ENCODE results near the gene SLC25A26. TPM values are rescaled to one million over a fixed set of nuclear protein-coding genes. Genes with fewer than 3 reads are reported as not detected.

Gene SLC25A26
- total RNA-seq, 1 donor from 2014 or later, result 41.2 TPM

DNA sequence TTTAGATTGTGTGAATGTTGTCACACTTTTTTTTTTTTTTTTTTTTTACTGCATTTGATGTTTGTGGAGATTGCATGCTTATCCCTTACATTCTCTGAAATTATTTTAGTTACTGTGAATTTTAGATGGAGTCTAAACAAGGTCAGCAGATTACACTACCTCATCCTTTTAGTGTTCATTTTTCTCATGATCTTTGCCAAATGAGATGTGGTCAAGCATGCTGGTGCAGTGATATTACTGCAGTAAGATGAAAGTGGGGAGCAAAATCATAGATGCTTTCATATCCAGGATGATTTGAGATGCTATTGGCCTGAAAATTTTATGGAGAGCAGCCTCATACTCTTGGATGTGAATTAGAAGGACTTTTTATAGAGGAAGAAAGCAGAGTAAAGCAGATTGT, 45.8 kb downstream of the SLC25A26 start:
- TF ChIP-seq, protein P1, sequence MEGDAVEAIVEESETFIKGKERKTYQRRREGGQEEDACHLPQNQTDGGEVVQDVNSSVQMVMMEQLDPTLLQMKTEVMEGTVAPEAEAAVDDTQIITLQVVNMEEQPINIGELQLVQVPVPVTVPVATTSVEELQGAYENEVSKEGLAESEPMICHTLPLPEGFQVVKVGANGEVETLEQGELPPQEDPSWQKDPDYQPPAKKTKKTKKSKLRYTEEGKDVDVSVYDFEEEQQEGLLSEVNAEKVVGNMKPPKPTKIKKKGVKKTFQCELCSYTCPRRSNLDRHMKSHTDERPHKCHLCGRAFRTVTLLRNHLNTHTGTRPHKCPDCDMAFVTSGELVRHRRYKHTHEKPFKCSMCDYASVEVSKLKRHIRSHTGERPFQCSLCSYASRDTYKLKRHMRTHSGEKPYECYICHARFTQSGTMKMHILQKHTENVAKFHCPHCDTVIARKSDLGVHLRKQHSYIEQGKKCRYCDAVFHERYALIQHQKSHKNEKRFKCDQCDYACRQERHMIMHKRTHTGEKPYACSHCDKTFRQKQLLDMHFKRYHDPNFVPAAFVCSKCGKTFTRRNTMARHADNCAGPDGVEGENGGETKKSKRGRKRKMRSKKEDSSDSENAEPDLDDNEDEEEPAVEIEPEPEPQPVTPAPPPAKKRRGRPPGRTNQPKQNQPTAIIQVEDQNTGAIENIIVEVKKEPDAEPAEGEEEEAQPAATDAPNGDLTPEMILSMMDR (IDR thresholded peaks at IDR 0.05; ENCODE audit: insufficient read depth, low read length, poor library complexity, severe bottlenecking), result no peak
- DNase-seq (ENCODE audit: low read depth), result no peak
- H3K36me3 ChIP-seq (ENCODE audit: control insufficient read depth, insufficient read depth, low read length), result no peaks in the 10 kb centered on the region
- H3K4me3 ChIP-seq (ENCODE audit: low read depth, low read length), result no peak overlapping the region
- H3K27me3 ChIP-seq (ENCODE audit: control insufficient read depth, insufficient read depth, low read length), result no peaks in the 10 kb centered on the region

DNA sequence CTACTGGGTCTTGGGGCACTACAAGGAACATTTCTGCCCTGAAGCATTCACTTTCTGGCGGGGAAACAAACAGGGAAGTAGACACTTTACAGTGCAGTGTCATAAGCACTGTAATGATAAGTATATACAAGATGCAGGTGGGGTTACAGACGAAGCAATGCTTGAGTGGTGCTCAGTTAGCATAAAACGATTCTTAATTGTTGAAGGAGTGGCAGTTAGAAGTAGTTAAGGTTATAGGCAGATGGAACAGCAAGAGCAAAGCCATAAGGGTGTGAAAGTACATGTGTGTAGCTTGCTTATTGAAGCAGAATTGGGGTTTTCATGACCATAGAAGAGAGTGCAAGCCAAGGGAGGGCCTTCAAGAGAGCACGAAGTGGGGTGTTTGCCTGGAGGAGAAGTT, 46.2 kb downstream of the SLC25A26 start:
- Histone ChIP-seq H3K4me3 (ENCODE audit: low read depth, low read length) (no peak overlapping the region), H3K36me3 (ENCODE audit: control insufficient read depth, insufficient read depth, low read length) (no peaks in the 10 kb centered on the region), H3K27me3 (ENCODE audit: control insufficient read depth, insufficient read depth, low read length) (no peaks in the 10 kb centered on the region)
- TF ChIP-seq, protein P1 (IDR thresholded peaks at IDR 0.05; ENCODE audit: insufficient read depth, low read length, poor library complexity, severe bottlenecking), result no peak
- no peak for DNase-seq (ENCODE audit: low read depth)

DNA sequence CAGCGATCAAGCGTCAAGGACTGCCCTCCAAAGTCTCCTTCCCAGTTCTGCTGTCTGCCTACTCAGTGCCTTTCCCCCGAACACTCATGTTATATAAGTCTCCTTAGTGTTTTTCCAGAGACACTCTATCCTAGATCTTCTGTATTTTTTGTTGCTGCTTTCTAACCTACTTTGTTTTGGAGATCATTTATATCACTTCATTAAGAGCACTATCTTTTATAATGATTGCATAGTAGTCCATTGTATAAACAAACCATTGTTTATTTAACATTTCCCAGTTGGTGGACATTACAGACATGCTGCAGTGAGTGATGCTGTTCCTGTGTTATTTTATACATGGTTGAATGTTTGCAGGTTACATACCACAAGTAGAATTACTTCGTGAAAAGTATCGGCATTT, 47.1 kb downstream of the SLC25A26 start:
- H3K27me3 ChIP-seq (ENCODE audit: control insufficient read depth, insufficient read depth, low read length), result no peaks in the 10 kb centered on the region
- DNase-seq (ENCODE audit: low read depth), result no peak
- H3K36me3 ChIP-seq (ENCODE audit: control insufficient read depth, insufficient read depth, low read length), result no peaks in the 10 kb centered on the region
- TF ChIP-seq, protein P1 (IDR thresholded peaks at IDR 0.05; ENCODE audit: insufficient read depth, low read length, poor library complexity, severe bottlenecking), result no peak
- H3K4me3 ChIP-seq (ENCODE audit: low read depth, low read length), result no peak overlapping the region

DNA sequence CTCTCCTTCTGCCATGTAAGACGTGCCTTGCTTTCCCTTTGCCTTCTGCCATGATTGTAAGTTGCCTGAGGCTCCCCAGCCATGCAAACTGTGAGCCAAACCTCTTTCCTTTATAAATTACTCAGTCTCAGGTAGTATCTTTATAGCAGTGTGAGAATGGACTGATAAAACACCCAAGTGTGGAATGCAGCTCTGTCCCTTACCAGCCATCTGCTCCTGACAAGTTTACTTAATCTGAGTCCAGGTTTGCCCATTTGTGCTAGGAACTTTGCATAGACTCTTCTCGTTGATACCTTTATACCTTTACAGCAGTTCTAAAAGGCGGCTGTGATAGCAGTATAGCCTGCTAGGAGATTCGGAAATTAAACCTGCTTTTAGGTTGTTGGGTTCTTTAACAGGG, 48.1 kb downstream of the SLC25A26 start:
- no peaks in the 10 kb centered on the region for H3K36me3 ChIP-seq (ENCODE audit: control insufficient read depth, insufficient read depth, low read length)
- TF ChIP-seq, protein P1 (IDR thresholded peaks at IDR 0.05; ENCODE audit: insufficient read depth, low read length, poor library complexity, severe bottlenecking), result no peak
- H3K4me3 ChIP-seq (ENCODE audit: low read depth, low read length), result no peak overlapping the region

DNA sequence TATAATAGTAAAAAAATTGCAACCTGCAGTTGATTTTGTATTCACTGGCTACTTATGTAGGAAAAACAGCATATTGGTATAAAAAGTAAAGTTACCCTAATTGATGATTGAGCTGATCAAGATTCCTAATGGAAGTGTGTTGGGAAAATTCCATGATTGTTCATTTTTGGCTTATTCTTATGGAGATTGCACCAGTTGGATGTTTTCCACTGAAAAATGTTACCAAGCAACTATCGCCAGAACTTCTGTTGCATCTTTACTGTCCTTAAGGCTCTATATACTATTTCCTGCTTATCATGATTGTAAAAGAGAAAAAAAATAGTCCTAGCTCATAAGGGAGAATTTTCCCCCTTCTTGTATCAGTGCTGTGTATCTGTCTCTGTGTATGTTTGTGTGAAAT, 48.6 kb downstream of the SLC25A26 start:
- DNase-seq (ENCODE audit: low read depth), result no peak
- TF ChIP-seq, protein P1 (IDR thresholded peaks at IDR 0.05; ENCODE audit: insufficient read depth, low read length, poor library complexity, severe bottlenecking), result no peak
- Histone ChIP-seq H3K4me3 (ENCODE audit: low read depth, low read length) (no peak overlapping the region), H3K36me3 (ENCODE audit: control insufficient read depth, insufficient read depth, low read length) (no peaks in the 10 kb centered on the region), H3K27me3 (ENCODE audit: control insufficient read depth, insufficient read depth, low read length) (no peaks in the 10 kb centered on the region)

More for the DNA sequence above, 48.1 kb downstream of the SLC25A26 start:
- no peaks in the 10 kb centered on the region for H3K27me3 ChIP-seq (ENCODE audit: control insufficient read depth, insufficient read depth, low read length)
- no peak for DNase-seq (ENCODE audit: low read depth)

DNA sequence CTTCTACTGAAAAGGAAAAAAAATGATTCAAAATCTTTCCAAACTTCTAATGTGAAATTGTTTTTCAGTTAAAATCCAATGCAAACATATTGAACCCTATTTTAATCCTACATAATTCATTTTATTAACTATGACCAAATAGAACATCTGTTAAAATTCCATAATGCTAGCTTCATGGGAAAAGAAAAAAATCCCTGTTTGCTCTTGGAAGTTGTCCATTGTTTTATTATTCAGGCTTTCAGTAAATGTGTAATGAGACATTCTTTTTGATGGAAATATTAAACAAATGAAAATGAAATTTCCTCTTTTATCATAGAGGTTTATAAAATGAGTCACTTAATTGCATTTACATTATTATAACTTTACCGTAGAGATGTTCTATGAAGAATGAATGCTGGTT, 49.5 kb downstream of the SLC25A26 start:
- no peak overlapping the region for H3K4me3 ChIP-seq (ENCODE audit: low read depth, low read length)
- no peak for DNase-seq (ENCODE audit: low read depth)
- TF ChIP-seq, protein P1 (IDR thresholded peaks at IDR 0.05; ENCODE audit: insufficient read depth, low read length, poor library complexity, severe bottlenecking), result no peak
- H3K27me3 ChIP-seq (ENCODE audit: control insufficient read depth, insufficient read depth, low read length), result no peaks in the 10 kb centered on the region
- no peaks in the 10 kb centered on the region for H3K36me3 ChIP-seq (ENCODE audit: control insufficient read depth, insufficient read depth, low read length)
